Measurements from ENCODE around the gene EEF1AKMT4.

GRCh38 chr3:184236033-184236410 is 13.4 kb upstream of the EEF1AKMT4 start:
- no peak for TF ChIP-seq CHD2 (IDR thresholded peaks at IDR 0.05; ENCODE audit: low read length, partially characterized antibody)
- TF ChIP-seq NPAS2 (CRISPR knock-in tag; IDR thresholded peaks at IDR 0.05; ENCODE audit: borderline replicate concordance), result no peak
- TF ChIP-seq CTCF (IDR thresholded peaks at IDR 0.05), result no peak
- no peak for TF ChIP-seq MYC (IDR thresholded peaks at IDR 0.05; ENCODE audit: borderline replicate concordance, low read length)
- no peak for TF ChIP-seq PBX3 (IDR thresholded peaks at IDR 0.05)
- TF ChIP-seq JUN (IDR thresholded peaks at IDR 0.05), result no peak
- no peak for TF ChIP-seq MAX (IDR thresholded peaks at IDR 0.05)
- no peak for TF ChIP-seq BCL3 (IDR thresholded peaks at IDR 0.05)
- no peak for TF ChIP-seq SMC3 (IDR thresholded peaks at IDR 0.05)
- TF ChIP-seq FOSL2 (IDR thresholded peaks at IDR 0.05), result no peak
- no peak for TF ChIP-seq FOSL2 (CRISPR knock-in tag; IDR thresholded peaks at IDR 0.05)
